Measurements from ENCODE around the gene TCF7.
"Not testable (repeated sequence)": the region's sequence is repeated elsewhere in the genome, so short reads cannot be mapped to it uniquely, and the experiment has no call there.

The TCF7 gene

DNA sequence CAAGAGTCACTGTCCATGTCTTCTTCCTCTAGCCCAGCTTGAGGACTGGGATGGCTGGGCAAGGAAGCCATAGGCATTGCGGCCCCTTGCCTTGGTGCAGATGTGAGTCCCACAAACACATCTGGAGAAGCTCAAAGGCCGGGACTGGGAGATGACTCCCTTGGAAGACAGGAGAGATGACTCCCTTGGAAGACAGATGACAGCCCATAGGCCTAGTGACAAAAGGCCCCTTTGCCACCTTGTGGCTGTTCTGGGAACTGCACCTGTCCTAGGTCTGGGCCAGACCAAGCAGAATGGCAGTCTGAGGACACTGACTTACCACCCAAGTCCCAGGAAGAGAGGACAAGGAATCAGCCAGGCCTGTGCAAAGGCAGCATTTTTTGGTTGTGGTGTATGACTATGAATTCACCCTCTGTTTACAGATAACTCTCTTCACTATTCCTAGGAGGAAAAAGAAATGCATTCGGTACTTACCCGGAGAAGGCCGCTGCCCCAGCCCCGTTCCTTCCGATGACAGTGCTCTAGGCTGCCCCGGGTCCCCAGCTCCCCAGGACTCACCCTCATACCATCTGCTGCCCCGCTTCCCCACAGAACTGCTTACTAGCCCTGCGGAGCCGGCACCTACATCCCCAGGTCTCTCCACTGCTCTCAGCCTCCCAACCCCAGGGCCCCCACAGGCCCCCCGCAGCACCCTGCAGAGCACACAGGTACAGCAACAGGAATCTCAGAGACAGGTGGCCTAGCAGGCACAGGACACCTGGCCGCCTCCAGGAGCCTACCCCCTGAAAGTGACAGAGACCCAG is 31.5 kb downstream of the TCF7 start:
- DNase-seq = peak; percentile 40

DNA sequence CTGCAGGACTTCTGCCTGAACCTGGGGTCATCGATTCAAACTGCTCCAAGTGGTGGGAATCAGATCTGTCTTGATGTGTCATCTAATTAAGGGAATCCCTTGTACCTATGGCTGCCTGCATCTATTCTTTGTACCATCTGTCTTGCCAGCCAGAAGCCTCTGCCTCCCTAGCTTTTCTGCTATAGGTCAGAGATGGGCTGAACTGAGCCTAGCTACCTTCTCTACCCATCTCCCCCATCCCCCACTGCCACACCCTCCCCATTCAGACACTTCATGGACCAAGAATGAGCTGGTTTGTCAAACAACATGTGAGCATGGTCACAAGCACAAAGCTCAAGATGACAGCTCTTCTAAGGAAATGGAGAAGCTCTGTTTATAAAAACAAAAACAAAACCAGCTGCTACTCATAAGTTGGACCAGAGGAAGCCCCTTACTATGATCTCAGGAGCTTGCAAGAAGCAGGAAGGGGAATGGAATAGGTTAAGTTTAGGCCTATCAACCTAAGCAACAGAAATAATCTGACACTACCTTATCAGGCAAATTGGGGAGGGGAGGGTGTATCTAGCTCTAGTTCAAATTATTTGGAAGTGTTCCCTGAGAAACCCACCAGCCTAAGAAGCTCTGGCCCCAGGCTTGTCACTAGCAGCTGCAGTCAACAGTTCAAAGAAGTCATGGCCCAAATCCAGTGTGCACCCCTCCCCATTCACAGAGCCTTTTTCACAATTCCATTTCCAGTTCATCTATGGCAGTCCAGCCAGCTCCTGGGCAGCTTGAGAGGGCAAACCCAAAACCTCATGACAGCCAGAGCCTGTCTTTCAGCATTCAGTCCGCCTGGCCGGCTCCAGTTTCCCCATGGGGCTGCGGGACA is 32.4 kb downstream of the TCF7 start:
- no peak for DNase-seq

DNA sequence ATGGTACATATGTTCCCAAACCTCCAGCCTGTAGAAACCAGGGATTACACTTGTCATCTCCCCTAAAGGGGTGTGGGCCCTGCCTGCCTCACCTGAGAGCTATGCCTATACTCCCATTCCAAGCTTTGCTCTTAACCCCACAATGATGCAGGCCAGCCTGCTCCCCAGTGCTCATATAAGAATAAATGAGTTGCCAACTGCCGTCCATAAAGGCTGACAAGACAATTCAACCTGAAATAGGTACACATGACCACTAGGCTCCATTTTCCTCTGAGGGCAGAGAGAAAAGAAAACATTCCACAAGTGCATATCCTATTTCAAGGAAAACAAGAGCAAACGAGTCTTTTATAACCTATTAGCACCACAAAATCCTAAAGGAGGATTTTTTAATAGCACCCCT is 33.8 kb downstream of the TCF7 start:
- no peak for DNase-seq

DNA sequence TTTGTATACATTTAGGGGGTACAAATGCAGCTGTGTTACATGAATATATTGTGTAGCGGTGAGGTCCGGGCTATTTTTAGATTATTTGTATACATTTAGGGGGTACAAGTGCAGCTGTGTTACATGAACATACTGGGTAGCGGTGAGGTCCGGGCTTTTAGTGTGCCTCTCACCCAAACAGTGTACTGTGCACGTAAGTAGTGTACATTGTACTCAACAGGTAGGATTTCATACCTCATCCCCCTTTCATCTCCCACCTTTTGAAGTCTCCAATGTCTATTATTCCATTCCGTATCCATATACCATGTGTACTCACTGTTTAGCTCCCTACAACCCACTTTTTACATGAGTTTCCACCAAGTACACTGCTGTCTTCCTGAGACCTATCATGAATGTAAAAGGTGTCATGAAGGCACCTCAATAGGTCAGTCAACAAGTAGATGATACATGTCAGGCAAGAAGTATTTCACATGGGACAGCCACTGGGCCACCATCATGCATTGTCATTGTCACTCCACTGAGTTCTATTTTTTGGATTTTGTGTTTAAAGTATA is 34.6 kb downstream of the TCF7 start:
- no peak for DNase-seq

DNA sequence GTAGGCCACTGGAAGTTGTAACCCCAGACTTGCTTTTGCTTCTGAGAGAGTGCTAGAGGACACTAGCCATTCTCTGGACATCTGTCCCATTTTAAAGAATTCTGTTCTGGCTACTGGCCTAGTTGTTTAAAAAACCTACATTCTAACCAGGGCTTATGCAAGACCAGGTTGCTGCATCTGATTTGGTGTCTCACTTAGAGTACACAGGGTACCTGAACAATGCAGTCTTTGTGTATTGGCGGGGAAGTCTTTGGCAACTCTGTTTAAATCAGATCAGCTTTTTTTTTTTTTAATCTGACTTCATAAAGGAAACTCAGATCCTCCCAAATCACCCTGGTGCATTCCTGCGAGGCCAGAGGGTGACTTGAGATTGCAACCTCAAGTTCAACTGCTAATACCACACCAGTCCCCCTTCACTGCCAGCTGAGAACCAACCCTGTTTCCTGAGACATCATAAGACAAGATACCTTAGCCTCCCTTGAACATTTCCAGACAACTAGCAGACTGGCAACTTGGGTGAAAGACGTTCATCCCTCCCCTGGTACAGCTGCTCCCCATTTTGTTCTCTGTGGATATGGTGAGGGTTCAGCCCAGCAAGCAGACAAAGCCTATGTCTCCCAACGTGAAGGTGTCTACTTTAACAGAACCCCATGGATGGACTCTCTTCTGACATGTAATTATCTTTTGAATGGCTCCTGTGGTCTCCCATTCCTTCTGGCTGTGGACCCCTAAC is 35.3 kb downstream of the TCF7 start:
- no peak for DNase-seq

DNA sequence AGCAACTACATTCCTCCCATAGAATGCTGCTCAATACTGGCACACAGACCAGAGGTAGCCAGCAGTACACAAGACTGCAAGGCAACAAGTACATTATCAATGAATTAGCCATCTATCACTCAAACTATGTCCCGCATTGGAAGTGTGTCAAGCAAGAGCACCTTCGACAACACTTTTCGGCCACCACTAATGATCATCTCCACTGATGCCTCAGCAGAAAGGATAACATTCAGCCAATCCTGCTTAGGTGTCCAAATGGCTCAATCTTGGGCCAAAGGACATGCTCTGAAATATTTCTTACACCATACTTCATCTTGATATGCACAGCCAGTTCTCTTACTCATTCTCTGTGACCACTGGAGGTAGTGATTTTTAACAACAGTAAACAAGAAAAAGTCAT is 37.2 kb downstream of the TCF7 start:
- no peak for DNase-seq

DNA sequence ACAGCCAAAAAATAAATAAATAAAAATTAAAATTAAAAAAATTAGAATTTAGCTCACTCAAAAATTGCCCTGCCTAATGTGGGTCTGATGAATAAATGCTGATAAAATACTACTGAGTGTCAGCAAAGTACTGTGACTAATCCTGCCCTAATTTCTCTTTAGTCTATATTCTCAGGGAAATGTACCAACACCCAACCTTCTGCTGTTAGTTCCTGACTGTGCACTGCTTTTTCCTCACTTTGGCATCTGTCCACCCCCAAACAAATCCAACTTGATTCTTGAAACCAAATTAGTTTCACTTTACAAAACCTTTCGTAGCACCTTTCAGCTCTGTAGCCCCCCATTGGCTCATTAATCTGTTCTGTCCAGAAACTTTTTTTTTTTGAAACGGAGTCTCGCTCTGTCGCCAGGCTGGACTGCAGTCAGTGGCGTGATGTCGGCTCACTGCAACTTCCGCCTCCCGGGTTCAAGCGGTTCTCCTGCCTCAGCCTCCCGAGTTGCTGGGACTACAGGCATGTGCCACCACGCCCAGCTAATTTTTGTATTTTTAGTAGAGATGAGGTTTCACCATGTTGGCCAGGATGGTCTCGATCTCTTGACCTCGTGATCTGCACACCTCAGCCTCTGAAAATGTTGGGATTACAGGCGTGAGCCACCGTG is 37.8 kb downstream of the TCF7 start:
- DNase-seq = not testable (repeated sequence)

DNA sequence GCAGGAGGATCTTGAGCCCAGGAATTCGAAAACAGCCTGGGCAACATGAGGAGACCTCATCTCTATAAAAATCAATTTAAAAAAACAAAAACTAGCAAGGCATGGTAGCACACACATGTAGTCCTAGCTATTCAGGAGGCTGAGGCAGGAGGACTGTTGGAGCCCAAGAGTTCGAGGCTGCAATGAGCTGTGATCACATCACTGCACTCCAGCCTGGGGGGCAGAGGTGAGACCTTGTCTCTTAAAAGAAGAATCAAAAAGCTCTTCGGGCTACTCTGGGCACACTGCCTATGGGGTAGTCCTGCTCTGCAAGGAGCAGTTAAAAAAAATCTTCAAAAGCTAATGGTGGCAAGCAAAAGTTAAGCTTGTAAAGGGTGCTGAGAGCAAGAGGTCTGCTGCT is 38.8 kb downstream of the TCF7 start:
- no peak for DNase-seq

DNA sequence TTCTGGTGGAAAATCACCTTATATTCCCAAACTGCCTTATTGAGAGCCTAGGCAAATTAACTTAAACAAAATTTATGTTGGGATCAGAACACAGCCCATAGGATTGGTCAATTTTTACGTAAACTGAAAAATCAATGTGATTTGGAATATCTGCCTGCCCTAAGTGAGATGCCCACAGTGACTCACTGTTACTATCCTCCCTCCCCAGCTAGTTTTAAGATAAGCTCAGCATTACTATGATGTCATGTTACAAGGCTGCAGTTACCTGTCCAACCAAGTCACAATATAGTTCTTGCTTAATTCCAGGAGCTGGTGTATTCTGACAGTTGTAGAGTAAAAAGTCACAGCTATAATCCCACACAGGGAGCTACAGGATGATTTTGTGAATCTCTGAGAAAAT is 39.2 kb downstream of the TCF7 start:
- DNase-seq = no peak

DNA sequence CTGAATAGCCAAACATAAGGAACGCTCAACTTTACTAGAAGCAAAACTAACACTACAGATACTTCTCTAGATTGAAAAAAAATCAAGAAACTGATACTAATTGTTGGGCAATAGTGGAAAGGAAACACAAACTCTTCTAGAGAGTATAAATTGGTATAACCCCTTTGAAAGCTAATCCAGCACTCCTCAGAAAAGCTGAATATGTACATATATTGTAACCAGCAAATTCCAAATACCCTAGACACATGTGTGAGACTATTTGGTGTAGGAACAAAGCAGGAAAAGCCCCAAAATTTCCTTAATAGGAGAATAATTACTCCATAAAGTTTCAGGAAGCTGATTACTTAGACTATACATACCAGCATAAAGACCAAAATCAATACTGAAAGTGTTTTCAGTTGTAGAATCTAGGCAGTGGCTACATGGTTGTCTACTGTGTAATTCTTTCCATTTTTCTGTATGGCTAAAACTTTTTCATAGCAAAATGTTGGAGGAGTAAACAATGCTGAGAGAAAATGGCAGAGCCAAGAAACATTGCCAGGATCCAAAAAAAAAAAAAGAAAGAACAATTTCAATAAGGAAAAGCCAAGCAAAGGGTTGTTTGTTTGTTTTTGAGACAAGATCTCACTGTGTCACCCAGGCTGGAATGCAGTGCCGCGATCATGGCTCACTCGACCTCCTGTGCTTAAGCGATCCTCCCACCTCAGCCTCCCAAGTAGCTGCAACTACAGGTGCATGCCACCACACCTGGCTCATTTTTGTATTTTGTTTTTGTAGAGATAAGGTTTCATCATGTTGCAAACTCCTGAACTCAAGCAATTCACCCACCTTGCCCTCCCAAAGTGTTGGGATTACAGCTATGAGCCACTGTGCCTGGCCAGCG is 47.3 kb downstream of the TCF7 start:
- DNase-seq = no peak

DNA sequence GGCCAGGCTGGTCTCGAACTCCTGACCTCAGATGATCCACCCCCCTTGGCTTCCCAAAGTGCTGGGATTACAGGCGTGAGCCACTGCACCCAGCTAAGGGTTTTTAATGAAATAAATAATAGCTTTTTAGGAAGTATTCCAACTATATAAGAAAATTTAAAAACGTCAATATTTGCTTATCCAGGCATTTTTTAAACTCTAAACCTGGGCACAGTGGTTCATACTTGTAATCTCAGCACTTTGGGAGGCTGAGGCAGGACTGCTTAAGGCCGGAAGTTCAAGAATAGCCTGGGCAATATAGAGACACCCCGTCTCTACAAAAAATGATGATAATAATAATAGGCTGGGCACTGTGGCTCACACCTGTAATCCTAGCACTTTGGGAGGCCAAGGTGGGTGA is 48.1 kb downstream of the TCF7 start:
- no peak for DNase-seq

DNA sequence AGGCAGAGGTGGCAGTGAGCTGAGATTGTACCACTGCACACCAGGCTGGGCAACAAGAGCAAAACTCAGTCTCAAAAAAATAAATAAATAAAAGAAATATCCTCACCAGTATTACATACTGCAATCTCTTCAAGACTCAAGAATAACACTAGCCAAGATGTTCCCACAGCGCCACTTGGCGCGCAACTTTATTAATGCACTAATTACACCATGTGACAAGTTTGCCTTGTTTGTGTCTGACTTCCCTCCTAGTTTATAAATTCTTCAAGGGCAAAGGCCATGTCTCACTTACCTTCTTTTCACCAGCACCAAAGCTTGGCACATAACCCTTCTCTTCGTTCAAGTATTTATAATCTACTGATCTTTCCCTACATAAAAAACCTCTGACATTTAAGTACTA is 57.5 kb downstream of the TCF7 start:
- no peak for DNase-seq

DNA sequence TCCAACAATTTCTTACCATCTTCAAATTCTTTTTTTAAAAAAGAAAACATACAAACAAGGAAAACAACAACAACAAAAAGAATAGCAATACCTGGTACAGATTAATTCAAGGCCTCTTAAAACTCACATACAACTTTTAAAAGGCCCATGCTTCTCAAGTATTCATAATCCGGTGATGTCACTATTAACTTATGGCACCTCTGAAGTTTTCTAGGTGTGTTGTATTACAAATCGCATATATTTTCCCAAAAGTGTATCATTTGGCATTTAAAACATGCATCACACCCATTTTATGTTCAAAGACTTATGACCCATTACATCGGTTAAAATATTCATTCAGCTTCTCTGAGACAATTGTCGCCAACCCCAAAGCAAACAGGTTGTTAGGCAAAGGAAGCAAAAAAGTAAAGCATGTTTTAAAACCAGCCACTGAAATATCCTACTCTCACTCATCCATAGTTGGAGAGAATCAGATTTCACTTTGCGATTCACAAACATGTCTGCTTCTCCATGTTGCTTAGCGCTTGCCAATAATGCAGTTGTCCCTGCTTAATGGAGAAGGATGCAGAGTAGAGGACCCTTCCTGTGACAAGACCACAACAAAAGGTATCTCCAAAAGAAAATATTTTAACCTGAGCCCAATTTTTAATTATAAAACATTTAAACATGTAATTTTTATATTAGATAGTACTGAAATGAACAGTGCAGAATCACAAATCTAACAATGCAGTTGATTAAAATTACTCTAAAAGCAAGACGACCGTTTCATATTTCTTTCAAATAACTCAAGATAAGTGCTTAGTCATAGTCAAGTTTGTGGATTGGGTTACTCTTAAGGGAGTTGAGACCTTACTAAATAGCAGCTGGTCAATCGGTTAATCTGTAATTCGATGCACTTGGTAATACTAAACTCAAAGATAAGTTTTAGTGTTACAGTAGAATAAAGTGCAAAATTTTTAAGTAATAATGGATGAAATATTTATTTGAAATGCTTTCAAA is 60.7 kb downstream of the TCF7 start:
- peak; percentile 22 for DNase-seq

DNA sequence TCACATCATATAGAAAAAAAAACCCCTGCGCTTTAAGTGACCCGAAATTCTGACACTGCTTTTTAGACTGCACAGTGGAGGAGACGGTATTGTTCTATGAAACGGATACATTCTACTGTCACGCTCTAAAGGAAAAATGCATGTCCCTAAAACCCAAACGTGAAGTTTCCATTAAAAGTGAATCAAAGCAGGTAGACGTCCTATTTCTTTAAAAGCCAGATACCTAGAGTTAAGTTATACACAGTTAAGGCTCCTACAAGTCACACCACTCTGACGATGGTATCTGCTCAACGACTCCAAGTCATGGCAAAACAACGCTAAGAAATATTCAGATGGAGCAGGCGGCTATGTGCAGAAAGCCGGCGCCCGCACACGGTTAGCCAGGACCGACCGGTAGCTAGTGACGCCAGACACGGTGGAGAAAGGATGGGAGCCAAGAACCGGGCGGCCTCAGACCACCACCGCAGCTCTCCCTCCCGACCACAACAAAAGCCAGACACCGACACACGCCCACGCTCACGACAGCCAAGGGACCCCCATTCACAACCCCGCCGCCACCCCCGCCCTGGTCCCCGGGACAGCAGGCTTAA is 61.5 kb downstream of the TCF7 start:
- DNase-seq = peak; percentile 16

DNA sequence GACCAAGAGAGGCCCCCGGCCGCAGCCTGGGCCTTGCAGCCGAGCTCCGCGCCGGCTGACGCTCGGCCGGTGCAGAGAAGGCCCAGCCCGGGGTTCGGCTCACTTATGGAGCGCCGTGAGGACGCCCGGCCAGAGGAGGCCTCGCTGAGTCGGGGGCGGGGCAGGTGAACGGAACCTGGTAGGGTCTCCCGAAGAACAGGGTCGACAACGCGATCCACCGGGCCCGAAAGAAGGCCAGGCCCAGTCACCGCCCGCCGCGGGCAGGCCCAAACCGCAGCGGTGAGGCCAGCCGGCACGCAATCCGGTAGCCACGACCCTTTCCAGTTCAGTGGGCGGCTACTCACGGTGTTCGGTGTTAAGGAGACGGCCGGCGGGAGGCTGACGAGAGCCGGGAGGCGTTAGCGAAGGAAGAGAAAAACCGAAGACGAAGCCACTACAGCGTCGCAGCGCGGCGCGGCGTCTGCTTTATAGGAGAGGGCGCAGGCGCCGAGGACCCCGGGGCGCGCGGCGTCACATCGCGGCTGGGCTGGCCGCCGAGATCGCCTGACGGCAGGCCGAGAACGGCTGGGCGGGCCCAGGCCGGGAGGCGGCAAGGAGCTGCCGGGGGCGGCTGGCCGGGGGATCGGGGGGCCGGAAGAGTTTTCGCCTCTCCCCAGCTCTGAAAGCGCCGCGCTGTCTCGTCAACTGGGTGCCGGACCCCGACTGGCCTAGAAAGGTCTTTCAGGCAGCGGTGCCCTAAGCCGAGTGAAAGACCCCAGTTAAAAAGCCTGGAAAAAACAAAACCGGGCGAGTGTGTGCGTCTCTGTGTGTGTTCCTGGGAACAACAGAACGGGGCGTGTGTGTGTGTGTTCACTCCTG is 62.3 kb downstream of the TCF7 start, which contains the start of gene SKP1:
SKP1 (minus strand) TSS at position 440 of the 858 bp plus-strand sequence. CDS start 2,928 bp downstream, outside the sequence.
- DNase-seq = peak; percentile 57

DNA sequence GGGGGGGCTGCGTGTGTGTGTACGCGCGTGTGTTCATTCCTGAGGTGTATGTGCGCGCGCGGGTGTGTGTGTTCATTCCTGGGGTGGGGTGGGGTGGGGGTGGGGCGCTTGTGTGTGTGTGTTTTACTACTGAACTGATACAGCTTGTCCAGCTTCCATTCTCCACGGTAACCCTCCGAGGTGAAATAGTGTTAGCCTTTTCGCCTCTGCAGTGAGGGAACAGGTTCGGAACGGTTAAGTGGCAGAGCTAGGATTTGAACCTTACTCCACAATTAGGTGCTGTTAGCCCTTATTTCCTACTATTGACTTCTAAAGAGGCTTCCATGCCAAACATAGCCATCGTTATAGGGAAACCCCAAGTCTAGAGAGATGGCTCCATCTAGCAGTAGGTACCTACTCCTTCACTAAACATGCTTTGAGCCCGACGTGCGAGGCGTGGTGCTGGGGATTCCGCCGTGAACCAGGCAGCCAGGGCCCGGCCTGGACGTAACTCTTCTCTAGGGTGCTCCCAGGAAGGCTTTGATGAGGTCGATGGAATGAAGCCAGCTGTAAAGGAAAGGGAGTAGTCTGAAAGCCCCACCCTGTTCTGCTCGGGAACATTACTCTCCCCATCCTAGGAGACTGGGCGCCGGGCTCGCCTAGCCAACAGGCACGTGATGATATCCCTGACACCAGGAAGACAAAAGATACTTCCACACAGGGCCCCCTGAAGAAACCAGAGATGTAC is 63.1 kb downstream of the TCF7 start:
- peak; percentile 47 for DNase-seq

DNA sequence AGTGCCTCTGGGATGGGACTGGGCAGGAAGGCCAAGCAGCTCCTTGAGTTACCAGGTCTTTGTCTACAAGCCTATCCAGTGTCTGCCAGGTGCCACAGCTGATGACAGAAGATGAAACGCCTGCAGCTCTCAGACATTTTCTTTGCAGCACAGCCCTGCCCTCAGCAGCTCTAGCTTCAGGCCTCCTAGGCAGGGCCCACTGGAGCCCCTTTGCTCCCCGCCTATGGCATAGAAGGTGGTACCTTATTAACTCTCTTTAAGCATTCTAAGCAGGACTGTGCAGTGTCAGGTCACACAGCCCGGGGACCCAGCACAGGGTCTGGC is 63.6 kb downstream of the TCF7 start:
- DNase-seq = no peak

DNA sequence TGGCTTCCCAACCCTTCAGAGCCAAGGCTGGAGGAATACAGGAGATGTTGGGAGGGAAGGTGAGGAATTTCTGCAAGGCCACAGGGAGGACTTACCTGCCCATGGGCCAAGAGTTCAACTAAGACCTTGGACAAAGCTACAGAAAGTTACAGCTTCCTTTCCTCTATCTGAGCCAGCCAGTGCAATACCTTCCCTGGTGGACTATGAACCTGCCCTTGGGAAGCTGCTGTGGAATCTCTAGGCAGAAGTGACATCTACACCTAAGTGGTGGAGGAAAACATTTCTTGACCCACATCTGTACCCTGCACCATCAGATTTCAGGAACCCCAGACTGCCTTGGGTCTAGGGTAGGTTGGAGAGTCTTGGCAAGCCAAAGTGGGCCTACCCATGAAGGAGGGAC is 69.0 kb downstream of the TCF7 start:
- DNase-seq = no peak

Measured in NCI-H748 treated with DMSO at 0.1 percent for 48 hours (cell line).